MM.1S (cell line): Measurements from ENCODE around the gene LMBR1.

Source experiments
- DNase-seq: peaks from one replicate; pipeline ENCODE4 v3.0.0-alpha.2; 2015
- H2AFZ ChIP-seq: fragments of 300-600 bp; sonication (generic); 2 replicates; pipeline ENCODE4 v1.6.0; 2016; ENCODE audit warnings: antibody characterized with exemption, low read length
- H3F3A ChIP-seq: fragments of 300-600 bp; sonication (generic); 2 replicates; pipeline ENCODE4 v1.6.1; 2016; ENCODE audit warnings: mild to moderate bottlenecking, antibody characterized with exemption, low read length, moderate library complexity, mixed read lengths; ENCODE audit not compliant: insufficient read depth
- H3K27ac ChIP-seq: fragments of 300-600 bp; sonication (generic); 2 replicates; pipeline ENCODE4 v1.5.1; 2016; ENCODE audit warnings: mild to moderate bottlenecking, low read length
- H3K27me3 ChIP-seq: fragments of 300-600 bp; sonication (generic); replicated peaks from 2 replicates; pipeline ENCODE4 v1.6.0; 2016; ENCODE audit warnings: low read length; ENCODE audit not compliant: insufficient read depth
- H3K36me3 ChIP-seq: fragments of 300-600 bp; sonication (generic); replicated peaks from 2 replicates; pipeline ENCODE4 v1.6.1; 2016; ENCODE audit warnings: mild to moderate bottlenecking, low read length, mixed read lengths; ENCODE audit not compliant: insufficient read depth
- H3K4me1 ChIP-seq: fragments of 300-600 bp; sonication (generic); 2 replicates; pipeline ENCODE4 v1.6.1; 2016; ENCODE audit warnings: low read length, mixed read lengths
- H3K4me2 ChIP-seq: fragments of 300-600 bp; sonication (generic); 2 replicates; pipeline ENCODE4 v1.6.0; 2016; ENCODE audit warnings: low read depth, low read length
- H3K4me3 ChIP-seq: fragments of 300-600 bp; sonication (generic); 2 replicates; pipeline ENCODE4 v1.5.1; 2016; ENCODE audit warnings: low read length, mixed read lengths
- H3K79me2 ChIP-seq: fragments of 300-600 bp; sonication (generic); 2 replicates; pipeline ENCODE4 v1.6.1; 2016; ENCODE audit warnings: mixed run types, low read length, mixed read lengths
- H3K9ac ChIP-seq: fragments of 300-600 bp; sonication (generic); 2 replicates; pipeline ENCODE4 v1.6.1; 2016; ENCODE audit warnings: low read length, mixed read lengths
- H3K9me2 ChIP-seq: fragments of 300-600 bp; sonication (generic); replicated peaks from 2 replicates; pipeline ENCODE4 v1.6.1; 2016; ENCODE audit warnings: mild to moderate bottlenecking, low read length, mixed read lengths; ENCODE audit not compliant: insufficient read depth
- H3K9me3 ChIP-seq: fragments of 300-600 bp; sonication (generic); replicated peaks from 2 replicates; pipeline ENCODE4 v1.6.1; 2016; ENCODE audit warnings: mild to moderate bottlenecking, low read length, mixed read lengths; ENCODE audit not compliant: insufficient read depth
- H4K20me1 ChIP-seq: fragments of 300-600 bp; sonication (generic); 2 replicates; pipeline ENCODE4 v1.6.1; 2016; ENCODE audit warnings: mild to moderate bottlenecking, low read length, moderate library complexity, mixed read lengths; ENCODE audit not compliant: insufficient read depth
- EZH2 ChIP-seq: fragments of 300-600 bp; sonication (generic); optimal IDR thresholded peaks from 2 replicates; pipeline ENCODE3; 2017; ENCODE audit warnings: low read depth, mild to moderate bottlenecking, antibody characterized with exemption, low read length, mixed read lengths
- EZH2phosphoT487 ChIP-seq: fragments of 300-600 bp; sonication (generic); IDR thresholded peaks from 2 replicates; pipeline ENCODE4 v1.6.1; 2018; ENCODE audit warnings: antibody characterized with exemption, low read length
- TF ChIP-seq, protein P1 (sequence below): fragments of 300-600 bp; sonication (generic); IDR thresholded peaks from 2 replicates; pipeline ENCODE4 v1.5.1; 2016; ENCODE audit warnings: antibody characterized with exemption, low read length, mixed read lengths

Gene LMBR1

DNA sequence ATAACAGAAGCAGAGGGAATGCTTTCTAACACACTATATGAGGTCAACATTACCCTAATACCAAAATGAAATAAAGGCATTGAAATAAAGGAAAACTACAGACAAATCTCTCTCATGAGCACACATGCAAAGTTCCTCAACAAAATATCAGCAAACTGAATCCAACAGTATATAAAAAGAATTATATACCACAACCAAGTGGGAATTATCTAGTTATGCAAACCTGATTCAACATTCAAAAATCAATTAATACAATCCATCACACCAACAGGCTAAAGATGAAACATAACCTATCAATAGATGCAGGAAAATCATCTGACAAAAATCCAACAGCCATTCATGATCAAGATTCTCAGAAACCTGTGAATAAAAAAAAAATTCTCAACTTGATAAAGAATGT, 34.5 kb downstream of the LMBR1 start:
- Histone ChIP-seq H3K9me2 (no peaks in the 10 kb centered on the region), H2AFZ (no peak overlapping the region), H3K4me3 (no peak overlapping the region), H3K4me2 (no peak overlapping the region), H3K9ac (no peak overlapping the region), H3K36me3 (no peaks in the 10 kb centered on the region), H3K4me1 (no peaks in the 10 kb centered on the region), H3K79me2 (peaks cover 83% of the 10 kb centered on the region), H3F3A (no peaks in the 10 kb centered on the region), H3K27ac (no peak overlapping the region), H3K27me3 (no peaks in the 10 kb centered on the region), H3K9me3 (no peaks in the 10 kb centered on the region), H4K20me1 (no peaks in the 10 kb centered on the region)
- TF ChIP-seq EZH2, result no peak
- TF ChIP-seq, protein P1, sequence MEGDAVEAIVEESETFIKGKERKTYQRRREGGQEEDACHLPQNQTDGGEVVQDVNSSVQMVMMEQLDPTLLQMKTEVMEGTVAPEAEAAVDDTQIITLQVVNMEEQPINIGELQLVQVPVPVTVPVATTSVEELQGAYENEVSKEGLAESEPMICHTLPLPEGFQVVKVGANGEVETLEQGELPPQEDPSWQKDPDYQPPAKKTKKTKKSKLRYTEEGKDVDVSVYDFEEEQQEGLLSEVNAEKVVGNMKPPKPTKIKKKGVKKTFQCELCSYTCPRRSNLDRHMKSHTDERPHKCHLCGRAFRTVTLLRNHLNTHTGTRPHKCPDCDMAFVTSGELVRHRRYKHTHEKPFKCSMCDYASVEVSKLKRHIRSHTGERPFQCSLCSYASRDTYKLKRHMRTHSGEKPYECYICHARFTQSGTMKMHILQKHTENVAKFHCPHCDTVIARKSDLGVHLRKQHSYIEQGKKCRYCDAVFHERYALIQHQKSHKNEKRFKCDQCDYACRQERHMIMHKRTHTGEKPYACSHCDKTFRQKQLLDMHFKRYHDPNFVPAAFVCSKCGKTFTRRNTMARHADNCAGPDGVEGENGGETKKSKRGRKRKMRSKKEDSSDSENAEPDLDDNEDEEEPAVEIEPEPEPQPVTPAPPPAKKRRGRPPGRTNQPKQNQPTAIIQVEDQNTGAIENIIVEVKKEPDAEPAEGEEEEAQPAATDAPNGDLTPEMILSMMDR, result no peak
- TF ChIP-seq EZH2phosphoT487, result no peak
- no peak for DNase-seq

DNA sequence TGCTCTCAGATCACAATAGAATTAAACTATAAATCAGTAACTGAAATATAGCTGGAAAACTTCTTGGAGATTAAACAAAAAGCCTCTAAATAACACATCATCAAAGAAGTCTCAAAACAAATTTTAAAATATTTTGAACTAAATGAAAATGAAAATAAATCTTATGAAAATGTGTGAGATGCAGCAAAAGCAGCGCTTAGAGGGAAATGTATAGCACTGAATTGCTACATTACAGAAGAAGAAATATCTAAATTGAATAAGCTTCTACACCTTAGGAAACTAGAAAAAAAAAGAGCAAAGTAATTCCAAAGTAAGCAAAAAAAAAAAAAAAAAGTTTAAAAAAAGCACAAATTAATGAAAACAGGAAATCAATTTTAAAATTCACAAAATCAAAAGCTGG, 35.2 kb downstream of the LMBR1 start:
- Histone ChIP-seq H3K9me2 (no peaks in the 10 kb centered on the region), H3K9me3 (no peaks in the 10 kb centered on the region), H2AFZ (no peak overlapping the region), H3K9ac (no peak overlapping the region), H3K27me3 (no peaks in the 10 kb centered on the region), H3K79me2 (peaks cover 85% of the 10 kb centered on the region), H3K4me3 (no peak overlapping the region), H3K27ac (no peak overlapping the region), H4K20me1 (no peaks in the 10 kb centered on the region), H3K4me1 (no peaks in the 10 kb centered on the region), H3K36me3 (no peaks in the 10 kb centered on the region), H3K4me2 (no peak overlapping the region), H3F3A (no peaks in the 10 kb centered on the region)
- TF ChIP-seq, protein P1, result no peak
- no peak for TF ChIP-seq EZH2phosphoT487
- no peak for TF ChIP-seq EZH2
- DNase-seq, result no peak

DNA sequence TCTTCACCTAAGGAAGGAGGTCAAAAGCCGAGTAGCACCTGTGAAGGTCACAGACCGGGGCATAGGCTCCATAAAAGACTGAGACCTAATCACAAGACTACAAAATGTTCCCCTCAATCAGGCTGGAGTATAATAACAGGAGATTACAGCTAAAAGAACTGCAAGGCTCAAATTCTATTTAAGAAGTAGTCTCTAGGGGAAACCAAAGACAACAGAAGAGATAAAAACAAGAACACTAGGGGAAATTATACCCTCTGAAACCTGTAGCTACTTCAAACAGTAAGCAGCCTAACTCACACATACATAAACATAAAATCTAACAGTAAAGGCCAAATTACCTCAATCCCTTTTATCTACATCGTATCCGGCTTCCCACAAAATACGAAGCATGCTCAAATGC, 38.3 kb downstream of the LMBR1 start:
- DNase-seq, result no peak
- Histone ChIP-seq H3K9me3 (no peaks in the 10 kb centered on the region), H3K36me3 (no peaks in the 10 kb centered on the region), H3K27me3 (no peaks in the 10 kb centered on the region), H2AFZ (no peak overlapping the region), H4K20me1 (no peaks in the 10 kb centered on the region), H3K4me3 (no peak overlapping the region), H3K4me2 (no peak overlapping the region), H3F3A (no peaks in the 10 kb centered on the region), H3K4me1 (no peaks in the 10 kb centered on the region), H3K27ac (no peak overlapping the region), H3K79me2 (peaks cover 96% of the 10 kb centered on the region), H3K9me2 (no peaks in the 10 kb centered on the region), H3K9ac (no peak overlapping the region)
- TF ChIP-seq EZH2, result no peak
- TF ChIP-seq, protein P1, result no peak
- no peak for TF ChIP-seq EZH2phosphoT487
